22Rv1 (cell line): ENCODE measurements around the gene FGF13.

Experiments
- ZFX ChIP-seq: fragments of 450-650 bp; IDR thresholded peaks from 2 replicates; pipeline ENCODE4 v1.6.1; 2017; ENCODE audit warnings: antibody characterized with exemption, borderline replicate concordance
- TF ChIP-seq, protein P1 (sequence below): fragments of 450-650 bp; IDR thresholded peaks from 2 replicates; pipeline ENCODE4 v1.5.1; 2017; ENCODE audit warnings: mild to moderate bottlenecking

DNA sequence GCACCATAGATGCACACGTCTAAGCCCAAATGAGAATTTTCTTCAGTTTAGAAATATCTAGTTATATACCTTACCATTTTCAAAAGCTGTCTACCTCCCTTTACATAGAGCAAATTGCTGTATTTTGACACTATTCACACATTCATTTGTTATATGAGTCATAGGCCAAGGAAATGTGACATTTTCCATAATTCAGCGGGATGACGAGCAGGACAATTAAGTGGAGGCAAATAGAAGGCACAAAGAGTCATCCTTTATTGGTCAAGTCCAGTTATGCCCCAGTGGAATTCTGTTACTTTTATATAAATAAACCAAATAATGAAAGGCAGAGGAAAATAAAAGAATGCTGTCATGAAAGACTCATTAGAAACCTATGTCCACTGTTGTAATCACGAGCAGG is 27.9 kb downstream of the FGF13 start:
- TF ChIP-seq, protein P1, sequence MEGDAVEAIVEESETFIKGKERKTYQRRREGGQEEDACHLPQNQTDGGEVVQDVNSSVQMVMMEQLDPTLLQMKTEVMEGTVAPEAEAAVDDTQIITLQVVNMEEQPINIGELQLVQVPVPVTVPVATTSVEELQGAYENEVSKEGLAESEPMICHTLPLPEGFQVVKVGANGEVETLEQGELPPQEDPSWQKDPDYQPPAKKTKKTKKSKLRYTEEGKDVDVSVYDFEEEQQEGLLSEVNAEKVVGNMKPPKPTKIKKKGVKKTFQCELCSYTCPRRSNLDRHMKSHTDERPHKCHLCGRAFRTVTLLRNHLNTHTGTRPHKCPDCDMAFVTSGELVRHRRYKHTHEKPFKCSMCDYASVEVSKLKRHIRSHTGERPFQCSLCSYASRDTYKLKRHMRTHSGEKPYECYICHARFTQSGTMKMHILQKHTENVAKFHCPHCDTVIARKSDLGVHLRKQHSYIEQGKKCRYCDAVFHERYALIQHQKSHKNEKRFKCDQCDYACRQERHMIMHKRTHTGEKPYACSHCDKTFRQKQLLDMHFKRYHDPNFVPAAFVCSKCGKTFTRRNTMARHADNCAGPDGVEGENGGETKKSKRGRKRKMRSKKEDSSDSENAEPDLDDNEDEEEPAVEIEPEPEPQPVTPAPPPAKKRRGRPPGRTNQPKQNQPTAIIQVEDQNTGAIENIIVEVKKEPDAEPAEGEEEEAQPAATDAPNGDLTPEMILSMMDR = no peak
- no peak for TF ChIP-seq ZFX
